HepG2 (cell line): Measurements from ENCODE around the gene BMF. TPM values are rescaled to one million over a fixed set of nuclear protein-coding genes. Genes with fewer than 3 reads are reported as not detected.

Experiments
- ERF ChIP-seq: IDR thresholded peaks from 2 replicates; pipeline ENCODE4 v1.6.1; 2018; ENCODE audit warnings: missing biosample characterization, missing genetic modification reagents
- ZNF318 ChIP-seq: sonication (generic); formaldehyde crosslinking; IDR thresholded peaks from 2 replicates; pipeline ENCODE4 v1.4.0; 2020; ENCODE audit warnings: mild to moderate bottlenecking, missing genetic modification reagents
- polyA plus RNA-seq, 8 experiments: library from polyadenylated mRNA; depleted of rRNA in 3 of 8; stranded (reverse) in 7 of 8; unstranded in 1 of 8; fragments of >200 nt; fragmentation: Illumina TruSeq in 4 of 8; extraction: Trizol in 4 of 8; gene quantifications; 2 replicates each; pipeline versions ENCODE4 v1.2.1 to v1.2.3, GENCODE V29; 2011 to 2016; ENCODE audit warnings: low read depth in 4 of 8, missing spikeins in 1 of 8, mixed read lengths in 1 of 8; ENCODE audit not compliant: insufficient read depth in 1 of 8
- total RNA-seq, 5 experiments: library from RNA; depleted of rRNA; stranded (reverse); fragments of >200 nt; fragmentation: Illumina TruSeq; extraction: Trizol; gene quantifications; 2 replicates each; pipeline ENCODE4 v1.2.3, GENCODE V29; 2016; ENCODE audit warnings: low read depth in 1 of 5

Gene BMF
- total and polyA plus RNA-seq, 2 of the 13 experiments (the other 11 are each of a cell fraction or from before 2014, with no cell fraction given) = 8.7 to 15.9 TPM

- no peak for TF ChIP-seq ZNF318 (CRISPR knock-in tag)
- TF ChIP-seq ERF (CRISPR knock-in tag) = no peak
Measured at GRCh38 chr15:40094156-40094555, 14.5 kb downstream of the BMF start (continued).
